HEK293 (cell line): Measurements from ENCODE around the gene ATG10.

Source experiments
- CTCF ChIP-seq: fragments of 450-650 bp; formaldehyde crosslinking; IDR thresholded peaks from 2 replicates; pipeline ENCODE4 v1.5.1; 2016; ENCODE audit warnings: missing biosample characterization, missing genetic modification characterization
- KLF10 ChIP-seq: fragments of 450-650 bp; IDR thresholded peaks from 2 replicates; pipeline ENCODE4 v1.5.1; 2018; ENCODE audit warnings: missing biosample characterization, mild to moderate bottlenecking, missing genetic modification characterization
- KLF16 ChIP-seq: fragments of 450-650 bp; formaldehyde crosslinking; IDR thresholded peaks from 2 replicates; pipeline ENCODE4 v1.5.1; 2017; ENCODE audit warnings: missing biosample characterization, missing genetic modification characterization
- MYNN ChIP-seq: fragments of 450-650 bp; formaldehyde crosslinking; IDR thresholded peaks from 2 replicates; pipeline ENCODE4 v1.5.1; 2016; ENCODE audit warnings: missing biosample characterization, missing genetic modification characterization, borderline replicate concordance
- SETDB1 ChIP-seq: IDR thresholded peaks from one replicate; pipeline ENCODE4 v1.6.1; 2017; ENCODE audit warnings: mild to moderate bottlenecking, low read length, moderate library complexity, mixed read lengths; ENCODE audit not compliant: insufficient read length
- ZBTB7A ChIP-seq: fragments of 450-650 bp; formaldehyde crosslinking; IDR thresholded peaks from 2 replicates; pipeline ENCODE4 v1.5.1; 2016; ENCODE audit warnings: low read depth, missing biosample characterization, missing genetic modification characterization
- ZFP3 ChIP-seq: fragments of 450-650 bp; formaldehyde crosslinking; IDR thresholded peaks from 2 replicates; pipeline ENCODE4 v1.5.1; 2016; ENCODE audit warnings: low read depth, missing biosample characterization, missing genetic modification characterization
- ZFP37 ChIP-seq: fragments of 450-650 bp; formaldehyde crosslinking; IDR thresholded peaks from 2 replicates; pipeline ENCODE4 v1.5.1; 2016; ENCODE audit warnings: missing biosample characterization, missing genetic modification characterization
- ZNF274 ChIP-seq, 2 experiments: fragments of 200-500 bp in 1 of 2; fragments of 450-650 bp in 1 of 2; sonication (Bioruptor generic) in 1 of 2; formaldehyde crosslinking in 1 of 2; IDR thresholded peaks; 2 replicates each; pipeline versions ENCODE4 v1.5.1 to v1.6.1; 2014 to 2016; ENCODE audit warnings: borderline replicate concordance in 1 of 2, inconsistent platforms in 1 of 2, low read length in 1 of 2, missing biosample characterization in 1 of 2, missing genetic modification characterization in 1 of 2
- ZNF324 ChIP-seq: fragments of 450-650 bp; formaldehyde crosslinking; IDR thresholded peaks from 2 replicates; pipeline ENCODE4 v1.5.1; 2016; ENCODE audit warnings: missing biosample characterization, missing genetic modification characterization
- ZNF654 ChIP-seq: fragments of 450-650 bp; formaldehyde crosslinking; IDR thresholded peaks from 2 replicates; pipeline ENCODE4 v1.5.1; 2016; ENCODE audit warnings: low read depth, missing biosample characterization, missing genetic modification characterization
- ZNF768 ChIP-seq: fragments of 450-650 bp; formaldehyde crosslinking; IDR thresholded peaks from 2 replicates; pipeline ENCODE4 v1.5.1; 2018; ENCODE audit warnings: missing biosample characterization, mild to moderate bottlenecking, missing genetic modification characterization
- TF ChIP-seq, protein P1 (sequence below): fragments of 450-650 bp; formaldehyde crosslinking; IDR thresholded peaks from 2 replicates; pipeline ENCODE4 v1.5.1; 2016; ENCODE audit warnings: missing biosample characterization, missing genetic modification characterization, borderline replicate concordance

- TF ChIP-seq CTCF (tag by site-specific recombination), result no peak
- TF ChIP-seq MYNN (tag by site-specific recombination), result no peak
- TF ChIP-seq SETDB1, result no peak
- no peak for TF ChIP-seq ZNF768
- TF ChIP-seq, protein P1, sequence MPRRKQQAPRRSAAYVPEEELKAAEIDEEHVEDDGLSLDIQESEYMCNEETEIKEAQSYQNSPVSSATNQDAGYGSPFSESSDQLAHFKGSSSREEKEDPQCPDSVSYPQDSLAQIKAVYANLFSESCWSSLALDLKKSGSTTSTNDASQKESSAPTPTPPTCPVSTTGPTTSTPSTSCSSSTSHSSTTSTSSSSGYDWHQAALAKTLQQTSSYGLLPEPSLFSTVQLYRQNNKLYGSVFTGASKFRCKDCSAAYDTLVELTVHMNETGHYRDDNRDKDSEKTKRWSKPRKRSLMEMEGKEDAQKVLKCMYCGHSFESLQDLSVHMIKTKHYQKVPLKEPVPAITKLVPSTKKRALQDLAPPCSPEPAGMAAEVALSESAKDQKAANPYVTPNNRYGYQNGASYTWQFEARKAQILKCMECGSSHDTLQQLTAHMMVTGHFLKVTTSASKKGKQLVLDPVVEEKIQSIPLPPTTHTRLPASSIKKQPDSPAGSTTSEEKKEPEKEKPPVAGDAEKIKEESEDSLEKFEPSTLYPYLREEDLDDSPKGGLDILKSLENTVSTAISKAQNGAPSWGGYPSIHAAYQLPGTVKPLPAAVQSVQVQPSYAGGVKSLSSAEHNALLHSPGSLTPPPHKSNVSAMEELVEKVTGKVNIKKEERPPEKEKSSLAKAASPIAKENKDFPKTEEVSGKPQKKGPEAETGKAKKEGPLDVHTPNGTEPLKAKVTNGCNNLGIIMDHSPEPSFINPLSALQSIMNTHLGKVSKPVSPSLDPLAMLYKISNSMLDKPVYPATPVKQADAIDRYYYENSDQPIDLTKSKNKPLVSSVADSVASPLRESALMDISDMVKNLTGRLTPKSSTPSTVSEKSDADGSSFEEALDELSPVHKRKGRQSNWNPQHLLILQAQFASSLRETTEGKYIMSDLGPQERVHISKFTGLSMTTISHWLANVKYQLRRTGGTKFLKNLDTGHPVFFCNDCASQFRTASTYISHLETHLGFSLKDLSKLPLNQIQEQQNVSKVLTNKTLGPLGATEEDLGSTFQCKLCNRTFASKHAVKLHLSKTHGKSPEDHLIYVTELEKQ (tag by site-specific recombination), result no peak
- no peak for TF ChIP-seq KLF16 (tag by site-specific recombination)
- no peak for TF ChIP-seq ZNF324 (tag by site-specific recombination)
- TF ChIP-seq KLF10 (tag by site-specific recombination), result no peak
- no peak for TF ChIP-seq ZFP3
- TF ChIP-seq ZNF654, result no peak
- TF ChIP-seq ZFP37, result no peak
- TF ChIP-seq ZNF274 (IDR thresholded peaks at IDR 0.05; ENCODE audit: low read length), result no peak
- TF ChIP-seq ZNF274 (tag by site-specific recombination; IDR thresholded peaks at IDR 0.05; ENCODE audit: borderline replicate concordance), result no peak
- TF ChIP-seq ZBTB7A (tag by site-specific recombination), result no peak
Observed at GRCh38 chr5:82106756-82107155, 134.9 kb downstream of the ATG10 start.
